ENCODE measurements around the gene ZNF217.

- TF ChIP-seq POLR2AphosphoS5 (IDR thresholded peaks at IDR 0.05) = no peak
- TF ChIP-seq CTCF (IDR thresholded peaks at IDR 0.05) = no peak
These were observed 7.0 kb downstream of the ZNF217 start for GRCh38 chr20:53586640-53587039.

Measured in upper lobe of left lung (tissue), 4 donors.